ENCODE results near the gene SLC25A13.

Gene SLC25A13

GRCh38 chr7:96221888-96222287 is 100.0 kb downstream of the SLC25A13 start:
- TF ChIP-seq CTCF (IDR thresholded peaks at IDR 0.05; ENCODE audit: insufficient read depth, missing control alignments), result no peak
- FAIRE-seq, result no peak
- no peak for DNase-seq (ENCODE audit: insufficient read length, low spot score)

GRCh38 chr7:96219378-96220130 is 102.3 kb downstream of the SLC25A13 start:
- no peak for TF ChIP-seq CTCF (IDR thresholded peaks at IDR 0.05; ENCODE audit: insufficient read depth, missing control alignments)
- peak; percentile 53 for FAIRE-seq
- DNase-seq (ENCODE audit: insufficient read length, low spot score), result no peak

GRCh38 chr7:96218664-96219243 is 103.1 kb downstream of the SLC25A13 start:
- TF ChIP-seq CTCF (IDR thresholded peaks at IDR 0.05; ENCODE audit: insufficient read depth, missing control alignments), result no peak
- FAIRE-seq, result no peak
- no peak for DNase-seq (ENCODE audit: insufficient read length, low spot score)

GRCh38 chr7:96217147-96217546 is 104.8 kb downstream of the SLC25A13 start:
- no peak for TF ChIP-seq CTCF (IDR thresholded peaks at IDR 0.05; ENCODE audit: insufficient read depth, missing control alignments)
- DNase-seq (ENCODE audit: insufficient read length, low spot score) (no peak), FAIRE-seq (no peak)

- TF ChIP-seq CTCF (IDR thresholded peaks at IDR 0.05; ENCODE audit: insufficient read depth, missing control alignments), result no peak
- DNase-seq (ENCODE audit: insufficient read length, low spot score) (no peak), FAIRE-seq (no peak)
These were observed 105.5 kb downstream of the SLC25A13 start for GRCh38 chr7:96216373-96216772.

GRCh38 chr7:96212474-96212873 is 109.4 kb downstream of the SLC25A13 start:
- DNase-seq (ENCODE audit: insufficient read length, low spot score), result no peak
- TF ChIP-seq CTCF (IDR thresholded peaks at IDR 0.05; ENCODE audit: insufficient read depth, missing control alignments), result no peak
- no peak for FAIRE-seq

- FAIRE-seq (no peak), DNase-seq (ENCODE audit: insufficient read length, low spot score) (no peak)
- no peak for TF ChIP-seq CTCF (IDR thresholded peaks at IDR 0.05; ENCODE audit: insufficient read depth, missing control alignments)
These were observed 109.9 kb downstream of the SLC25A13 start for GRCh38 chr7:96211954-96212353.

Data from D721Med (cell line).